SK-N-SH treated with all-trans-retinoic acid at 6 μM for 48 hours (cell line): ENCODE data around the gene RFESD.

Experiments
- ATAC-seq: fragments of 200-7000 bp; cut with Tn5 transposase; 3 replicates; pipeline ENCODE4 v1.9.1; 2020; ENCODE audit warnings: mild to moderate bottlenecking, moderate library complexity
- ARNTL ChIP-seq: fragments of 450-650 bp; formaldehyde crosslinking; IDR thresholded peaks from 2 replicates; pipeline ENCODE4 v1.5.0; 2020; ENCODE audit warnings: low read depth, mild to moderate bottlenecking, moderate library complexity, borderline replicate concordance
- BACH2 ChIP-seq: fragments of 250-450 bp; sonication (Bioruptor Pico); IDR thresholded peaks from 2 replicates; pipeline ENCODE4 v1.9.0; 2021; ENCODE audit warnings: mild to moderate bottlenecking, borderline replicate concordance
- CSDC2 ChIP-seq: fragments of 250-450 bp; sonication (Bioruptor Pico); IDR thresholded peaks from 2 replicates; pipeline ENCODE4 v1.5.0; 2020; ENCODE audit warnings: mild to moderate bottlenecking, moderate library complexity
- ESRRG ChIP-seq: fragments of 250-450 bp; sonication (Bioruptor Pico); IDR thresholded peaks from 2 replicates; pipeline ENCODE4 v1.6.1; 2021; ENCODE audit warnings: mild to moderate bottlenecking
- GLIS3 ChIP-seq: fragments of 250-450 bp; sonication (Bioruptor Pico); IDR thresholded peaks from 2 replicates; pipeline ENCODE4 v1.5.0; 2020; ENCODE audit warnings: mild to moderate bottlenecking, moderate library complexity
- ISL1 ChIP-seq: fragments of 250-450 bp; sonication (Bioruptor Pico); IDR thresholded peaks from 2 replicates; pipeline ENCODE4 v2.1.2; 2022; ENCODE audit warnings: mild to moderate bottlenecking, moderate library complexity
- OSR1 ChIP-seq: fragments of 250-450 bp; sonication (Bioruptor Pico); IDR thresholded peaks from 2 replicates; pipeline ENCODE4 v1.8.0; 2022; ENCODE audit warnings: moderate library complexity, mild to moderate bottlenecking, inconsistent platforms
- PPARA ChIP-seq: fragments of 250-450 bp; sonication (Bioruptor Pico); IDR thresholded peaks from 2 replicates; pipeline ENCODE4 v1.5.0; 2020; ENCODE audit warnings: mild to moderate bottlenecking, borderline replicate concordance
- RARB ChIP-seq: fragments of 250-450 bp; sonication (Bioruptor Pico); IDR thresholded peaks from 2 replicates; pipeline ENCODE4 v1.8.0; 2021; ENCODE audit warnings: mild to moderate bottlenecking, moderate library complexity
- SNAI2 ChIP-seq: fragments of 250-450 bp; sonication (Bioruptor Pico); IDR thresholded peaks from 2 replicates; pipeline ENCODE4 v1.5.0; 2020; ENCODE audit warnings: mild to moderate bottlenecking, moderate library complexity
- TCF4 ChIP-seq: fragments of 250-450 bp; sonication (Bioruptor Pico); IDR thresholded peaks from 2 replicates; pipeline ENCODE4 v1.8.0; 2021; ENCODE audit warnings: mild to moderate bottlenecking, moderate library complexity, borderline replicate concordance
- ZC3H10 ChIP-seq: fragments of 250-450 bp; sonication (Bioruptor Pico); IDR thresholded peaks from 2 replicates; pipeline ENCODE4 v1.5.1; 2021; ENCODE audit warnings: mild to moderate bottlenecking, moderate library complexity
- ZFP3 ChIP-seq: fragments of 250-450 bp; sonication (Bioruptor Pico); IDR thresholded peaks from 2 replicates; pipeline ENCODE4 v1.5.0; 2020; ENCODE audit warnings: mild to moderate bottlenecking, moderate library complexity
- ZFP30 ChIP-seq: fragments of 450-650 bp; formaldehyde crosslinking; IDR thresholded peaks from 2 replicates; pipeline ENCODE4 v1.5.0; 2022; ENCODE audit warnings: mild to moderate bottlenecking, moderate library complexity
- ZNF565 ChIP-seq: fragments of 450-650 bp; formaldehyde crosslinking; conservative IDR thresholded peaks from 2 replicates; pipeline ENCODE4 v1.5.0; 2020; ENCODE audit warnings: low read depth, mild to moderate bottlenecking, moderate library complexity
- ZNF70 ChIP-seq: fragments of 450-650 bp; formaldehyde crosslinking; IDR thresholded peaks from 2 replicates; pipeline ENCODE4 v1.5.0; 2020; ENCODE audit warnings: mild to moderate bottlenecking, moderate library complexity
- ZNF8 ChIP-seq: fragments of 450-650 bp; formaldehyde crosslinking; IDR thresholded peaks from 2 replicates; pipeline ENCODE4 v1.5.0; 2020; ENCODE audit warnings: mild to moderate bottlenecking, moderate library complexity
- TF ChIP-seq, protein P1 (sequence below): fragments of 250-450 bp; sonication (Bioruptor Pico); IDR thresholded peaks from 2 replicates; pipeline ENCODE4 v1.8.0; 2021; ENCODE audit warnings: low read depth, mild to moderate bottlenecking, moderate library complexity, borderline replicate concordance
- TF ChIP-seq, protein P2 (sequence below): fragments of 250-450 bp; sonication (Bioruptor Pico); IDR thresholded peaks from 2 replicates; pipeline ENCODE4 v1.5.1; 2020; ENCODE audit warnings: low read depth, mild to moderate bottlenecking, moderate library complexity
- TF ChIP-seq, protein P3 (sequence below): fragments of 250-450 bp; sonication (Bioruptor Pico); IDR thresholded peaks from 2 replicates; pipeline ENCODE4 v1.5.1; 2021; ENCODE audit warnings: mild to moderate bottlenecking, moderate library complexity
- TF ChIP-seq, protein P4 (sequence below): fragments of 250-450 bp; sonication (Bioruptor Pico); IDR thresholded peaks from 2 replicates; pipeline ENCODE4 v1.5.0; 2020; ENCODE audit warnings: mild to moderate bottlenecking, moderate library complexity
- TF ChIP-seq, protein P5 (sequence below): fragments of 250-450 bp; sonication (Bioruptor Pico); IDR thresholded peaks from 2 replicates; pipeline ENCODE4 v1.8.0; 2020; ENCODE audit warnings: mild to moderate bottlenecking, moderate library complexity, borderline replicate concordance

RFESD gene

DNA sequence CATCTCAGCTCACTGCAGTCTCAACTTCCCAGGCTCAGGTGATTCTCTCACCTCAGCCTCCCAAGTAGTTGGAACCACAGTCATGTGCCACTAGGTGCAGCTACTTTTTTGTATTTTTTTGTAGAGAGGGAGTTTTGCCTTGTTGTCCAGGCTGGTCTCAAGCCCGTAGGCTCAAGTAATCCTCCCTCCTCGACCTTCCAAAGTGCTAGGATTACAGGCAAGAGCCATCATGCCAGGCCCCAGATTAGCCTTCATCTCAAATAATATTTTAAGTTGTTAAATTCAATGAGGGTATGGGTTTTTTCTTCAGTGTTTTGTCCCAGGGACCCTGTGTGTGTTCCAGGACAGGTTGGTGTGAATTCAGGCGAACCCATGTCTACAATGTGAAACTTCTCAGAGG lies 12.5 kb upstream of the RFESD start:
- TF ChIP-seq ZNF8 (CRISPR knock-in tag) (no peak), ZNF565 (CRISPR knock-in tag) (no peak), TCF4 (CRISPR knock-in tag) (no peak), BACH2 (no peak), CSDC2 (no peak), ZFP30 (CRISPR knock-in tag) (no peak), PPARA (CRISPR knock-in tag) (no peak), OSR1 (CRISPR knock-in tag) (no peak), ZC3H10 (CRISPR knock-in tag) (no peak), ZNF70 (no peak), ZFP3 (CRISPR knock-in tag) (no peak), RARB (CRISPR knock-in tag) (no peak)
- TF ChIP-seq, protein P1, sequence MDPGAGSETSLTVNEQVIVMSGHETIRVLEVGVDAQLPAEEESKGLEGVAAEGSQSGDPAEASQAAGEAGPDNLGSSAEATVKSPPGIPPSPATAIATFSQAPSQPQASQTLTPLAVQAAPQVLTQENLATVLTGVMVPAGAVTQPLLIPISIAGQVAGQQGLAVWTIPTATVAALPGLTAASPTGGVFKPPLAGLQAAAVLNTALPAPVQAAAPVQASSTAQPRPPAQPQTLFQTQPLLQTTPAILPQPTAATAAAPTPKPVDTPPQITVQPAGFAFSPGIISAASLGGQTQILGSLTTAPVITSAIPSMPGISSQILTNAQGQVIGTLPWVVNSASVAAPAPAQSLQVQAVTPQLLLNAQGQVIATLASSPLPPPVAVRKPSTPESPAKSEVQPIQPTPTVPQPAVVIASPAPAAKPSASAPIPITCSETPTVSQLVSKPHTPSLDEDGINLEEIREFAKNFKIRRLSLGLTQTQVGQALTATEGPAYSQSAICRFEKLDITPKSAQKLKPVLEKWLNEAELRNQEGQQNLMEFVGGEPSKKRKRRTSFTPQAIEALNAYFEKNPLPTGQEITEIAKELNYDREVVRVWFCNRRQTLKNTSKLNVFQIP (CRISPR knock-in tag), result no peak
- TF ChIP-seq, protein P2, sequence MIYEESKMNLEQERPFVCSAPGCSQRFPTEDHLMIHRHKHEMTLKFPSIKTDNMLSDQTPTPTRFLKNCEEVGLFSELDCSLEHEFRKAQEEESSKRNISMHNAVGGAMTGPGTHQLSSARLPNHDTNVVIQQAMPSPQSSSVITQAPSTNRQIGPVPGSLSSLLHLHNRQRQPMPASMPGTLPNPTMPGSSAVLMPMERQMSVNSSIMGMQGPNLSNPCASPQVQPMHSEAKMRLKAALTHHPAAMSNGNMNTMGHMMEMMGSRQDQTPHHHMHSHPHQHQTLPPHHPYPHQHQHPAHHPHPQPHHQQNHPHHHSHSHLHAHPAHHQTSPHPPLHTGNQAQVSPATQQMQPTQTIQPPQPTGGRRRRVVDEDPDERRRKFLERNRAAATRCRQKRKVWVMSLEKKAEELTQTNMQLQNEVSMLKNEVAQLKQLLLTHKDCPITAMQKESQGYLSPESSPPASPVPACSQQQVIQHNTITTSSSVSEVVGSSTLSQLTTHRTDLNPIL (CRISPR knock-in tag), result no peak
- TF ChIP-seq, protein P3, sequence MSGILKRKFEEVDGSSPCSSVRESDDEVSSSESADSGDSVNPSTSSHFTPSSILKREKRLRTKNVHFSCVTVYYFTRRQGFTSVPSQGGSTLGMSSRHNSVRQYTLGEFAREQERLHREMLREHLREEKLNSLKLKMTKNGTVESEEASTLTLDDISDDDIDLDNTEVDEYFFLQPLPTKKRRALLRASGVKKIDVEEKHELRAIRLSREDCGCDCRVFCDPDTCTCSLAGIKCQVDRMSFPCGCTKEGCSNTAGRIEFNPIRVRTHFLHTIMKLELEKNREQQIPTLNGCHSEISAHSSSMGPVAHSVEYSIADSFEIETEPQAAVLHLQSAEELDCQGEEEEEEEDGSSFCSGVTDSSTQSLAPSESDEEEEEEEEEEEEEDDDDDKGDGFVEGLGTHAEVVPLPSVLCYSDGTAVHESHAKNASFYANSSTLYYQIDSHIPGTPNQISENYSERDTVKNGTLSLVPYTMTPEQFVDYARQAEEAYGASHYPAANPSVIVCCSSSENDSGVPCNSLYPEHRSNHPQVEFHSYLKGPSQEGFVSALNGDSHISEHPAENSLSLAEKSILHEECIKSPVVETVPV (CRISPR knock-in tag), result no peak
- TF ChIP-seq, protein P4, sequence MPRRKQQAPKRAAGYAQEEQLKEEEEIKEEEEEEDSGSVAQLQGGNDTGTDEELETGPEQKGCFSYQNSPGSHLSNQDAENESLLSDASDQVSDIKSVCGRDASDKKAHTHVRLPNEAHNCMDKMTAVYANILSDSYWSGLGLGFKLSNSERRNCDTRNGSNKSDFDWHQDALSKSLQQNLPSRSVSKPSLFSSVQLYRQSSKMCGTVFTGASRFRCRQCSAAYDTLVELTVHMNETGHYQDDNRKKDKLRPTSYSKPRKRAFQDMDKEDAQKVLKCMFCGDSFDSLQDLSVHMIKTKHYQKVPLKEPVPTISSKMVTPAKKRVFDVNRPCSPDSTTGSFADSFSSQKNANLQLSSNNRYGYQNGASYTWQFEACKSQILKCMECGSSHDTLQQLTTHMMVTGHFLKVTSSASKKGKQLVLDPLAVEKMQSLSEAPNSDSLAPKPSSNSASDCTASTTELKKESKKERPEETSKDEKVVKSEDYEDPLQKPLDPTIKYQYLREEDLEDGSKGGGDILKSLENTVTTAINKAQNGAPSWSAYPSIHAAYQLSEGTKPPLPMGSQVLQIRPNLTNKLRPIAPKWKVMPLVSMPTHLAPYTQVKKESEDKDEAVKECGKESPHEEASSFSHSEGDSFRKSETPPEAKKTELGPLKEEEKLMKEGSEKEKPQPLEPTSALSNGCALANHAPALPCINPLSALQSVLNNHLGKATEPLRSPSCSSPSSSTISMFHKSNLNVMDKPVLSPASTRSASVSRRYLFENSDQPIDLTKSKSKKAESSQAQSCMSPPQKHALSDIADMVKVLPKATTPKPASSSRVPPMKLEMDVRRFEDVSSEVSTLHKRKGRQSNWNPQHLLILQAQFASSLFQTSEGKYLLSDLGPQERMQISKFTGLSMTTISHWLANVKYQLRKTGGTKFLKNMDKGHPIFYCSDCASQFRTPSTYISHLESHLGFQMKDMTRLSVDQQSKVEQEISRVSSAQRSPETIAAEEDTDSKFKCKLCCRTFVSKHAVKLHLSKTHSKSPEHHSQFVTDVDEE (CRISPR knock-in tag), result no peak
- TF ChIP-seq, all 23 proteins: peak for 0
- no peak for ATAC-seq

DNA sequence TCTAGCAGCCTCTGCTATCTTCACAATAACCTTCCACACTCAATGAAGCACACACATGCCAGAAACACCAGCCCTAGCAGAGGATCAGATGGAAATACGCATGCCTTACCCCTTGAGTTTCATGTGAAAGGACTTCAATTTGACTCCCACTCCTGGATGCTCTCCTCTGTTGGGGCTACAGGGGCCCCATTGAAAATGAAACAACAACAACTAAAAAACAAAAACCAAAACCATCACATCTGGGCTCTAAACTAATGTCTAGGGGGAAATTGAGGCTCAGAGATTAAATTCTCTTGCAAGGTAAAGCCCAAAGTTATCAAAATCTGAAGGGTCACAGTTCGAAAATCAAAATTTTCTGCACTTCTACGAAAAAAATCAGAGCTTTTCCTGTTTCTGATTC lies 7.9 kb upstream of the RFESD start:
- ATAC-seq, result no peak
- TF ChIP-seq OSR1 (CRISPR knock-in tag) (no peak), GLIS3 (CRISPR knock-in tag) (no peak), TCF4 (CRISPR knock-in tag) (no peak), ZC3H10 (CRISPR knock-in tag) (no peak), ZFP3 (CRISPR knock-in tag) (no peak), BACH2 (no peak), ZFP30 (CRISPR knock-in tag) (no peak), ARNTL (CRISPR knock-in tag) (no peak), ZNF565 (CRISPR knock-in tag) (no peak), ISL1 (CRISPR knock-in tag) (no peak), PPARA (CRISPR knock-in tag) (no peak), ESRRG (no peak), RARB (CRISPR knock-in tag) (no peak), ZNF8 (CRISPR knock-in tag) (no peak), ZNF70 (no peak), SNAI2 (CRISPR knock-in tag) (no peak)
- TF ChIP-seq, protein P4 (CRISPR knock-in tag), result no peak
- TF ChIP-seq, protein P1 (CRISPR knock-in tag), result no peak
- TF ChIP-seq, protein P3 (CRISPR knock-in tag), result no peak
- TF ChIP-seq, protein P5, sequence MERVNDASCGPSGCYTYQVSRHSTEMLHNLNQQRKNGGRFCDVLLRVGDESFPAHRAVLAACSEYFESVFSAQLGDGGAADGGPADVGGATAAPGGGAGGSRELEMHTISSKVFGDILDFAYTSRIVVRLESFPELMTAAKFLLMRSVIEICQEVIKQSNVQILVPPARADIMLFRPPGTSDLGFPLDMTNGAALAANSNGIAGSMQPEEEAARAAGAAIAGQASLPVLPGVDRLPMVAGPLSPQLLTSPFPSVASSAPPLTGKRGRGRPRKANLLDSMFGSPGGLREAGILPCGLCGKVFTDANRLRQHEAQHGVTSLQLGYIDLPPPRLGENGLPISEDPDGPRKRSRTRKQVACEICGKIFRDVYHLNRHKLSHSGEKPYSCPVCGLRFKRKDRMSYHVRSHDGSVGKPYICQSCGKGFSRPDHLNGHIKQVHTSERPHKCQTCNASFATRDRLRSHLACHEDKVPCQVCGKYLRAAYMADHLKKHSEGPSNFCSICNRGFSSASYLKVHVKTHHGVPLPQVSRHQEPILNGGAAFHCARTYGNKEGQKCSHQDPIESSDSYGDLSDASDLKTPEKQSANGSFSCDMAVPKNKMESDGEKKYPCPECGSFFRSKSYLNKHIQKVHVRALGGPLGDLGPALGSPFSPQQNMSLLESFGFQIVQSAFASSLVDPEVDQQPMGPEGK, result no peak
